Loucy (cell line): Measurements from ENCODE around the gene MAFB.

Source experiments
- H2AFZ ChIP-seq: fragments of 200-600 bp; sonication (generic); 2 replicates; pipeline ENCODE4 v1.6.0; 2016; ENCODE audit warnings: antibody characterized with exemption, mild to moderate bottlenecking, low read length, moderate library complexity
- H3F3A ChIP-seq: fragments of 200-600 bp; 2 replicates; pipeline ENCODE4 v1.6.0; 2016; ENCODE audit warnings: antibody characterized with exemption, low read depth, mild to moderate bottlenecking
- H3K27me3 ChIP-seq: fragments of 200-600 bp; sonication (generic); 2 replicates; pipeline ENCODE4 v1.6.1; 2014; ENCODE audit warnings: low read length, mild to moderate bottlenecking; ENCODE audit not compliant: insufficient read depth, poor library complexity, severe bottlenecking
- H3K36me3 ChIP-seq: fragments of 200-600 bp; sonication (generic); 2 replicates; pipeline ENCODE4 v1.6.1; 2016; ENCODE audit warnings: low read length; ENCODE audit not compliant: insufficient read depth
- H3K4me1 ChIP-seq: fragments of 200-600 bp; sonication (generic); 2 replicates; pipeline ENCODE4 v1.5.1; 2014; ENCODE audit warnings: low read length, mild to moderate bottlenecking; ENCODE audit not compliant: insufficient read depth, poor library complexity, severe bottlenecking
- H3K4me2 ChIP-seq: fragments of 200-600 bp; sonication (generic); 2 replicates; pipeline ENCODE4 v1.6.0; 2014; ENCODE audit warnings: antibody characterized with exemption, low read length, low read depth, mild to moderate bottlenecking; ENCODE audit not compliant: poor library complexity, severe bottlenecking
- H3K4me3 ChIP-seq: fragments of 200-600 bp; sonication (generic); 2 replicates; pipeline ENCODE4 v1.5.1; 2014; ENCODE audit warnings: low read length, mild to moderate bottlenecking, mixed read lengths; ENCODE audit not compliant: poor library complexity, severe bottlenecking
- H3K79me2 ChIP-seq: fragments of 200-600 bp; sonication (generic); 2 replicates; pipeline ENCODE4 v1.6.1; 2014; ENCODE audit warnings: low read length; ENCODE audit not compliant: insufficient read depth
- H3K9ac ChIP-seq: fragments of 200-600 bp; sonication (generic); 2 replicates; pipeline ENCODE4 v1.6.0; 2014; ENCODE audit warnings: mild to moderate bottlenecking, low read depth, low read length, moderate library complexity; ENCODE audit not compliant: poor library complexity, severe bottlenecking
- H3K9me2 ChIP-seq: fragments of 200-600 bp; sonication (generic); replicated peaks from 2 replicates; pipeline ENCODE4 v1.6.1; 2016; ENCODE audit warnings: low read depth, low read length, mixed read lengths
- H3K9me3 ChIP-seq: fragments of 200-600 bp; sonication (generic); 2 replicates; pipeline ENCODE4 v1.6.1; 2014; ENCODE audit warnings: mild to moderate bottlenecking, antibody characterized with exemption, low read length, low read depth; ENCODE audit not compliant: insufficient read depth
- H4K20me1 ChIP-seq: fragments of 200-600 bp; sonication (generic); 2 replicates; pipeline ENCODE4 v1.6.0; 2014; ENCODE audit warnings: antibody characterized with exemption, low read length, mild to moderate bottlenecking; ENCODE audit not compliant: insufficient read depth, poor library complexity, severe bottlenecking
- CTCF ChIP-seq: fragments of 200-600 bp; sonication (generic); conservative IDR thresholded peaks from 2 replicates; pipeline ENCODE4 v1.5.1; 2014; ENCODE audit warnings: mild to moderate bottlenecking, antibody characterized with exemption, low read length
- EZH2phosphoT487 ChIP-seq: fragments of 200-600 bp; IDR thresholded peaks from 2 replicates; pipeline ENCODE4 v1.6.1; 2018; ENCODE audit warnings: antibody characterized with exemption, mild to moderate bottlenecking, moderate library complexity, borderline replicate concordance

MAFB gene

GRCh38 chr20:40705413-40705812 lies 16.4 kb upstream of the MAFB start:
- H4K20me1 ChIP-seq = no peaks in the 10 kb centered on the region
- H3K9ac ChIP-seq = no peak overlapping the region
- TF ChIP-seq EZH2phosphoT487 (no peak), CTCF (no peak)
- H3K4me1 ChIP-seq = peaks cover 15% of the 10 kb centered on the region
- H2AFZ ChIP-seq = no peak overlapping the region
- no peak overlapping the region for H3K4me2 ChIP-seq
- H3K36me3 ChIP-seq = no peaks in the 10 kb centered on the region
- H3K9me3 ChIP-seq = no peaks in the 10 kb centered on the region
- H3K27me3 ChIP-seq = no peaks in the 10 kb centered on the region
- no peaks in the 10 kb centered on the region for H3F3A ChIP-seq
- no peaks in the 10 kb centered on the region for H3K9me2 ChIP-seq
- no peaks in the 10 kb centered on the region for H3K79me2 ChIP-seq
- H3K4me3 ChIP-seq = no peak overlapping the region

DNA sequence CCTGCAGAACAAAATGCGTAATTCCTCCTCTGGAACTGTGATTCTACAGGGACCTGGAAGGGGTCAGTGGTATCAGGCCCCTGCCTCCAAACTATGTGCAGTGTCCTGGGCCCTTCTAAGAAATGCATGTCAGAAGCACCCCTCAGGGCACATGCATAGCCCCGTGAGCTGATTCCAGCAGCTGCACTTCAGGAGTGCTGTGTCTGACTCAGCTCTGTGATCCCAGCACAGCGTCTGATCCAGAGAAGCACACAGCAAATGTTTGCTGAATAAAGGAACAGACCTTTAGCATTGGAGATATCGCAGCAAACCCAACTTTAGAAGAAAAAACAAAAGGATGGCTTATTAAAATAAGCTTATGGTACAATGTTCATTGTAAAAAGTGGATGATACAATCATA lies 15.8 kb upstream of the MAFB start:
- no peaks in the 10 kb centered on the region for H3K79me2 ChIP-seq
- peaks cover 15% of the 10 kb centered on the region for H3K4me1 ChIP-seq
- no peaks in the 10 kb centered on the region for H3K36me3 ChIP-seq
- no peak for TF ChIP-seq CTCF
- no peak for TF ChIP-seq EZH2phosphoT487
- no peaks in the 10 kb centered on the region for H3K9me2 ChIP-seq
- H3K4me2 ChIP-seq = no peak overlapping the region
- no peaks in the 10 kb centered on the region for H3K27me3 ChIP-seq
- no peaks in the 10 kb centered on the region for H3K9me3 ChIP-seq
- peak overlapping the region; percentile 34 for H3K9ac ChIP-seq
- H4K20me1 ChIP-seq = no peaks in the 10 kb centered on the region
- H3F3A ChIP-seq = no peaks in the 10 kb centered on the region
- peak overlapping the region; percentile 61; the same call in 1 of the 2 replicates for H2AFZ ChIP-seq
- no peak overlapping the region for H3K4me3 ChIP-seq

DNA sequence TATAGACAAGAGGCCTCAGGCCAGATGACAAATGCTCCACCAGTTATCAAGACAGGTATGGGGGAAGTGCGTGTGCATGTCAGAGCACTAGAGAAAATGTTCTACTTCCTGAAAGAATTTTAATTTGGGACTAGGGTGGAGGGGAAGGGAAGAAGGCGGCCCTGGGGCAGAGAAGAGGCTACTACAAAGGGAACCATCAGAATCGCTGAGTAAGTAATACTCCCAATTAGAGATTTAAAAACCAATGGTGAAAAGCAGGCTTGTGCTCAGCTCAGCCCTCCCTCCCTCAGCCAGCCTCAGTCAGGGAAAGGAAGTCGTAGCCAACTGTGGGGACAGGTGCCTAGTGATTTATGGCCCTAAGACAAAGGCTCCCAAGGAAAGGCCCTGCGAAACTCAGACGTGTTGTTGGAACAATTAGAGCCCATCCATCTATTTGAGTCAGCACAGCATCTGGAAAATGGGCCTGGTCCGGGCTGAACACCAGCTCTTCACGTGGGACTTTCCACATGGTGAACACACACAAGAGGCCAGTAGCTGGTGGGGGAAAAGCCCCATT lies 15.0 kb upstream of the MAFB start:
- H3K9me2 ChIP-seq = no peaks in the 10 kb centered on the region
- no peaks in the 10 kb centered on the region for H3K79me2 ChIP-seq
- no peaks in the 10 kb centered on the region for H4K20me1 ChIP-seq
- no peak for TF ChIP-seq CTCF
- no peak for TF ChIP-seq EZH2phosphoT487
- H3K4me1 ChIP-seq = peaks cover 15% of the 10 kb centered on the region
- no peaks in the 10 kb centered on the region for H3K27me3 ChIP-seq
- peak overlapping the region; percentile 37 for H3K4me2 ChIP-seq
- peak overlapping the region; percentile 34 for H3K9ac ChIP-seq
- H3K36me3 ChIP-seq = no peaks in the 10 kb centered on the region
- no peaks in the 10 kb centered on the region for H3F3A ChIP-seq
- peak overlapping the region; percentile 61 for H2AFZ ChIP-seq
- H3K4me3 ChIP-seq = no peak overlapping the region
- no peaks in the 10 kb centered on the region for H3K9me3 ChIP-seq
